ENCODE results near the gene KCNH1. TPM values are rescaled to one million over a fixed set of nuclear protein-coding genes. Genes with fewer than 3 reads are reported as not detected.

Gene KCNH1
- total RNA-seq, 1 experiment from 2014 or later: 0.17 TPM

GRCh38 chr1:210821615-210822014 is 312.3 kb downstream of the KCNH1 start:
- Mint-ChIP-seq H3K9me3 (no peaks in the 10 kb centered on the region), H3K27ac (no peak overlapping the region), H3K4me3 (no peak overlapping the region), H3K4me1 (no peaks in the 10 kb centered on the region), H3K27me3 (ENCODE audit: low read depth) (no peaks in the 10 kb centered on the region), H3K36me3 (no peaks in the 10 kb centered on the region)
- TF ChIP-seq STAT6 (CRISPR knock-in tag; conservative IDR thresholded peaks at IDR 0.05; ENCODE audit: low read depth) (no peak), ZNF396 (CRISPR knock-in tag; IDR thresholded peaks at IDR 0.05; ENCODE audit: borderline replicate concordance) (no peak), ZNF219 (CRISPR knock-in tag; IDR thresholded peaks at IDR 0.05; ENCODE audit: borderline replicate concordance) (no peak), FOXK1 (CRISPR knock-in tag; IDR thresholded peaks at IDR 0.05) (no peak), CREB1 (CRISPR knock-in tag; IDR thresholded peaks at IDR 0.05) (no peak), ZNF317 (CRISPR knock-in tag; IDR thresholded peaks at IDR 0.05; ENCODE audit: borderline replicate concordance, low read depth) (no peak), E2F4 (CRISPR knock-in tag; IDR thresholded peaks at IDR 0.05; ENCODE audit: borderline replicate concordance, low read depth) (no peak), TEAD4 (CRISPR knock-in tag; IDR thresholded peaks at IDR 0.05) (no peak), ZBTB43 (CRISPR knock-in tag; IDR thresholded peaks at IDR 0.05) (no peak), ZNF423 (CRISPR knock-in tag; IDR thresholded peaks at IDR 0.05) (no peak), JAZF1 (CRISPR knock-in tag; IDR thresholded peaks at IDR 0.05) (no peak)
- ChIA-PET POLR2A (no interaction called here), CTCF (no interaction called here)
- DNase-seq (ENCODE audit: low spot score) (no peak), ATAC-seq (no peak)

- POLR2A ChIA-PET: interaction anchor here (0.7 kb wide), 1 partner anchor 445 kb away, joined by 3 read pairs; no protein-coding TSS in a partner anchor
- H3K27me3 Mint-ChIP-seq (ENCODE audit: low read depth): no peaks in the 10 kb centered on the region
- CTCF ChIA-PET: no interaction called here
- TF ChIP-seq ZSCAN18 (CRISPR knock-in tag; IDR thresholded peaks at IDR 0.05) (no peak), ZNF219 (CRISPR knock-in tag; IDR thresholded peaks at IDR 0.05; ENCODE audit: borderline replicate concordance) (no peak), ARID4B (CRISPR knock-in tag; IDR thresholded peaks at IDR 0.05; ENCODE audit: borderline replicate concordance) (no peak), STAT6 (CRISPR knock-in tag; conservative IDR thresholded peaks at IDR 0.05; ENCODE audit: low read depth) (no peak), TEAD4 (CRISPR knock-in tag; IDR thresholded peaks at IDR 0.05) (no peak), NR2C2 (CRISPR knock-in tag; IDR thresholded peaks at IDR 0.05) (no peak), JUN (CRISPR knock-in tag; IDR thresholded peaks at IDR 0.05) (no peak), RORB (CRISPR knock-in tag; IDR thresholded peaks at IDR 0.05) (no peak), ZNF138 (CRISPR knock-in tag; conservative IDR thresholded peaks at IDR 0.05) (no peak), ATF3 (CRISPR knock-in tag; conservative IDR thresholded peaks at IDR 0.05) (no peak), IRF2 (CRISPR knock-in tag; IDR thresholded peaks at IDR 0.05; ENCODE audit: borderline replicate concordance, low read depth) (no peak), NFYB (CRISPR knock-in tag; conservative IDR thresholded peaks at IDR 0.05; ENCODE audit: low read depth) (no peak)
- H3K4me3 Mint-ChIP-seq: no peak overlapping the region
- H3K36me3 Mint-ChIP-seq: no peaks in the 10 kb centered on the region
- peaks cover 11% of the 10 kb centered on the region for H3K4me1 Mint-ChIP-seq
- no peaks in the 10 kb centered on the region for H3K9me3 Mint-ChIP-seq
- no peak overlapping the region for H3K27ac Mint-ChIP-seq
- ATAC-seq (no peak), DNase-seq (ENCODE audit: low spot score) (no peak)
Observed at GRCh38 chr1:210819266-210819665, 314.7 kb downstream of the KCNH1 start.
